NCI-H1105 (cell line): Measurements from ENCODE around the gene SYT9.
A peak's percentile ranks its signal among the peaks of the same experiment; 100 is the strongest.
"Not testable (repeated sequence)": the region's sequence is repeated elsewhere in the genome, so short reads cannot be mapped to it uniquely, and the experiment has no call there.

Experiments used
- DNase-seq: peaks from one replicate; lab custom pipeline; 2025; lab: John Stamatoyannopoulos, UW

The SYT9 gene

GRCh38 chr11:7506243-7506642 is 254.5 kb downstream of the SYT9 start:
- no peak for DNase-seq

GRCh38 chr11:7508087-7508486 is 256.4 kb downstream of the SYT9 start:
- DNase-seq, result no peak

DNA sequence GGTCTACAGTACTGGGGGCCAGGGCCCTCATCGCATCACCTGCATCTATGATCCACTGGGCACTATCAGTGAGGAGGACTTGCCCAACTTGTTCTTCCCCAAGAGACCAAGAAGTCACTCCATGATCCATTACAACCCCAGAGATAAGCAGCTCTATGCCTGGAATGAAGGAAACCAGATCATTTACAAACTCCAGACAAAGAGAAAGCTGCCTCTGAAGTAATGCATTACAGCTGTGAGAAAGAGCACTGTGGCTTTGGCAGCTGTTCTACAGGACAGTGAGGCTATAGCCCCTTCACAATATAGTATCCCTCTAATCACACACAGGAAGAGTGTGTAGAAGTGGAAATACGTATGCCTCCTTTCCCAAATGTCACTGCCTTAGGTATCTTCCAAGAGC is 258.3 kb downstream of the SYT9 start:
- no peak for DNase-seq

- peak; percentile 75 for DNase-seq
Observed at GRCh38 chr11:7511401-7511800, 259.7 kb downstream of the SYT9 start.

DNA sequence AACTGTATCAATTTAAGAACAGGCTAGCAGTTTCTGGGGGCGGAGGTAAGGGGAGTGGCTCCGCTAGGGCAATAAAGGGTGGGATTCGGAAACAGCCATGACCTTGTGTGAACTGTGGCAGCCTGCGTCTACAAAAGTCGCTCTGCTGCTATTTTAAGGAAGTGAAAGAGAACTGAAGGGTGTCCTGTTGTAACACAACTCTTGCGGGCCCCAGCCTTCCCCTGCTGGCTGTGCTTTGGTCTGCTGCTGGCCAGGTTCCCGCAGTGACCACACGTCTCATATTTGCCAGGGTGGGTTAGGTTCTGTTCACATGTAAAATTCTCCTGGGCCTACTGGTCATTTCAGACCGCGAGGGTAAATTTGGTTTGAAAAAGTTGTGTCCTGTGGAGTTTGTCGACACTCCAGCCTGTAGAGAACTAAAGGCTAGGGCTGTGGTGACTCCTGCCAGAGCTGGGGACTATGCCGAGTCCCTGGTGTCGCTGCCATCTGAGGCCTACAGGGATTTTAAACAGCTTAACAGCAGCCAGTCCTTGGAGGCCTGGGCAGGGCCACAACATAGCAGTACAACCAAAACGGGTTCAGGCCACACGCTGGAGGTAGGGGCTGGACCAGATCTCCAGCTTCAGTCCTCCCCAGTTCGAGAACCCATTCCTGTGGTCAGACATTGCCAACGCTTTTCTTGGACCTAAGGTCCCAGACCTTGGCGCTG is 261.0 kb downstream of the SYT9 start:
- no peak for DNase-seq

DNA sequence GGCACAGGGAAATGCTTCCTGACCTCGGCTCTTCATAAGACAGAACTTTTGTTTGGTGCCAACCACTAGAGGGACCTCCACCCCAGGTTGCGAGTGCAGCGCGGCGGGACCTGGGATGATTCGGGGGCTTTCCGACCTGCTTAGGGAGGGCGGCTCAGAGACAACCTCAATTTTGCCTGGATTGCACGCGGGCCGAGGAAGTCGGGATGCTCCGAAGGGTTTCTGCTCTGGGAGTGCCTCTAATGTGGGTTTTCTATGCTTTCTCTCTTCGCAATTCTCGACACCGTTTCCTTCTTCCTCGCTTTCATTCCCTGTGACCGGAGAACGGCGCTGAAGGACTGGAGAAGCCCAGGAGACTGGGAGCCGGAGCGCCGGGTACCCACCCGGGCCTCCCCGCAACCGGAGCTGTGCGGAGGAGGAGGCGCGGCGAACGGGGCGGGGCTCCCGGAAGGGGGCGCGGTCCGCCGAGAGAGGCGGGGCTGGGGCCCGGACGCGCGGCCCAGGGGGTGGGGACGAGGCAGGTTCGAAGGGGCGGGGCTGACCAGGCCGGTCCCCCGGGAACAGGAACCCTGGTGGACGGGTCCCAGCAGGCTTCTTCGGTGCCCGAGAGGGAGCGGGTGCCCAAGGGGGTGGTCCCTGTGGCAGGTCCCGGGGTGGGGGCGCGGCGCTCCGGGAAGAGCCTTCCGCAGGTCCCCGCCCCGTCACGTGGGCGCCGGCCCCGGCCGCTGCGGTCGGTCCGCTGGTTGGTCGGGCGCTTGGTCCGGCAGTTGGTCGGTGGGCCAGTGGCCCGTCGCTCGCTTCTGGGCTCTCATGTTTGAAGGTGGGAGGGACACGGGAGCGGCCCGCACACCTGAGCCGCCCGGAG is 261.8 kb downstream of the SYT9 start, which contains the start of gene PPFIBP2:
Gene PPFIBP2, plus strand, starts transcription at position 766 of the 865 bp plus-strand sequence. CDS start 35,477 bp downstream, outside the sequence.
- peak; percentile 69 for DNase-seq

- no peak for DNase-seq
Observed at GRCh38 chr11:7514099-7514591, 262.4 kb downstream of the SYT9 start.

GRCh38 chr11:7515447-7515886 is 263.8 kb downstream of the SYT9 start:
- DNase-seq, result no peak

- DNase-seq, result no peak
Observed at GRCh38 chr11:7516475-7516874, 264.8 kb downstream of the SYT9 start.

DNA sequence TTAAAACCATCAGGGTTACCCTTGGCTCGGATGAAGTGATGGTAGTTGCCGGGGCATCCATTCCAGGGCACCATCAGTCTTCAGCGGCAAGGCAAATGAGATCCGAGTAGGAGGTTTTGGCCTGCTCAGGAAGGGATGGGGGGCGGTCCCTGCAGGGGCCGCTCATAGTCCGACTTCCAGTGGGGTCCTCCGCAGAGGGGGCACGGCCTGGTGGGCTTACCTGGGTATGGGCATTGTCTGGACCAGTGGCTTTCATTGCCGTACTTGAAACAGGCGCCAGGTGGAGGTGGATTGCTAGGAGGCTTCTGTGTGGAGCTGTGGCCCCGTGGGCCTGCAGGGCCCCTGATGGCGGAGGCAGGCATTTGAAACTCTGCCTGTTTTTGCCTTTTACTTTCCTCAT is 266.0 kb downstream of the SYT9 start:
- not testable (repeated sequence) for DNase-seq
